Spleen (tissue), 11 donors: ENCODE data around the gene GAS6. TPM values are rescaled to one million over a fixed set of nuclear protein-coding genes. Genes with fewer than 3 reads are reported as not detected.

ENCODE experiments used
- DNase-seq: peaks from one replicate; pipeline ENCODE4 v3.0.0-alpha.2; 2020
- H3K27ac ChIP-seq, 8 donors: fragments of 200-600 bp; sonication (generic) in 7 of 8; 1 replicate in 4 of 8; 2 replicates in 4 of 8; pipeline versions ENCODE4 v1.5.0 to v1.8.0; 2016 to 2021; ENCODE audit warnings: inconsistent platforms in 4 of 8, mild to moderate bottlenecking in 4 of 8, moderate library complexity in 1 of 8
- H3K27me3 ChIP-seq, 7 donors: fragments of 200-600 bp; sonication (generic) in 6 of 7; replicated peaks in 1 of 7; 1 replicate in 4 of 7; 2 replicates in 3 of 7; pipeline versions ENCODE4 v1.5.0 to v1.8.0; 2016 to 2021; ENCODE audit warnings: inconsistent platforms in 3 of 7, mild to moderate bottlenecking in 1 of 7
- H3K36me3 ChIP-seq, 6 donors: fragments of 200-600 bp; sonication (generic) in 5 of 6; 1 replicate in 4 of 6; 2 replicates in 2 of 6; pipeline versions ENCODE4 v1.5.0 to v1.8.0; 2016 to 2021; ENCODE audit warnings: inconsistent platforms in 2 of 6
- H3K4me1 ChIP-seq, 6 donors: fragments of 200-600 bp; sonication (generic) in 5 of 6; 1 replicate in 3 of 6; 2 replicates in 3 of 6; pipeline versions ENCODE4 v1.5.0 to v1.8.0; 2016 to 2021; ENCODE audit warnings: inconsistent platforms in 3 of 6
- H3K4me3 ChIP-seq, 8 donors: fragments of 200-600 bp; sonication (generic) in 7 of 8; 1 replicate in 4 of 8; 2 replicates in 4 of 8; pipeline versions ENCODE4 v1.5.0 to v1.8.0; 2016 to 2021; ENCODE audit warnings: inconsistent platforms in 4 of 8, mild to moderate bottlenecking in 4 of 8, moderate library complexity in 2 of 8
- H3K9me3 ChIP-seq, 8 donors: fragments of 200-600 bp; sonication (generic) in 7 of 8; 1 replicate in 4 of 8; 2 replicates in 4 of 8; pipeline versions ENCODE4 v1.5.0 to v1.8.0; 2016 to 2021; ENCODE audit warnings: inconsistent platforms in 4 of 8
- POLR2A ChIP-seq, 3 donors: fragments of 450-650 bp; IDR thresholded peaks; one replicate each; pipeline ENCODE4 v1.5.1; 2017; ENCODE audit warnings: antibody characterized with exemption in 3 of 3, mild to moderate bottlenecking in 1 of 3
- POLR2AphosphoS5 ChIP-seq, 3 donors: sonication (generic); formaldehyde crosslinking; IDR thresholded peaks; one replicate each; pipeline ENCODE4 v1.5.1; 2017; ENCODE audit warnings: antibody characterized with exemption in 3 of 3
- WGBS, 5 donors: extraction: QIAGEN DNeasy Blood & Tissue Kit in 3 of 5; methylation state at CpG; one replicate each; pipeline versions ENCODE4 v1.1.5 to v1.1.7; 2013 to 2018; 5-methylcytosine and 5-hydroxymethylcytosine counted together
- intact Hi-C: fragments of 100-400 bp; cut with DNase I; formaldehyde crosslinking; loops from one replicate; pipeline ENCODE4 v1.15.0; 2023; ENCODE audit warnings: low total_unique reads
- polyA plus RNA-seq, 3 donors: library from polyadenylated mRNA; stranded (reverse); fragments of 200-250 nt; gene quantifications; one replicate each; pipeline ENCODE4 v1.2.1, GENCODE V29; 2013
- total RNA-seq, 7 donors: library from RNA; depleted of rRNA in 3 of 7; stranded (reverse); fragments of >200 nt in 3 of 7; fragmentation: NEBNext Ultra II Directional in 4 of 7; extraction: Animal tissue kit (Norgen Biotek cat#: 25700) in 4 of 7; gene quantifications; one replicate each; pipeline versions ENCODE4 v1.1.0 to v1.2.1, GENCODE V29; 2016 to 2021
- TF ChIP-seq, protein P1 (sequence below), 11 experiments: fragments of 200-600 bp in 7 of 11; fragments of 450-650 bp in 4 of 11; sonication (generic) in 4 of 11; IDR thresholded peaks in 8 of 11; conservative IDR thresholded peaks in 3 of 11; 1 replicate in 7 of 11; 2 replicates in 4 of 11; pipeline versions ENCODE4 v1.4.0 to v1.8.0; 2016 to 2021; ENCODE audit warnings: antibody characterized with exemption in 11 of 11, inconsistent platforms in 4 of 11, mild to moderate bottlenecking in 1 of 11
- donor health status: healthy with polysubstance abuse.
- donor health status: DM: no; HTN: no; CAD: no; lungs with moderate emphysema.
- donor health status: DM: no; HTN: no; CAD: no.
- donor health status: Bipolar disorder and iron deficiency.
- donor health status: healthy.
- donor health status: DM: no; HTN: no; CAD: no.
- donor health status: DM: yes; HTN: yes; CAD: no.

GAS6 gene
- total and polyA plus RNA-seq, 10 donors = 16.7 to 54.5 (median 35.0) TPM

DNA sequence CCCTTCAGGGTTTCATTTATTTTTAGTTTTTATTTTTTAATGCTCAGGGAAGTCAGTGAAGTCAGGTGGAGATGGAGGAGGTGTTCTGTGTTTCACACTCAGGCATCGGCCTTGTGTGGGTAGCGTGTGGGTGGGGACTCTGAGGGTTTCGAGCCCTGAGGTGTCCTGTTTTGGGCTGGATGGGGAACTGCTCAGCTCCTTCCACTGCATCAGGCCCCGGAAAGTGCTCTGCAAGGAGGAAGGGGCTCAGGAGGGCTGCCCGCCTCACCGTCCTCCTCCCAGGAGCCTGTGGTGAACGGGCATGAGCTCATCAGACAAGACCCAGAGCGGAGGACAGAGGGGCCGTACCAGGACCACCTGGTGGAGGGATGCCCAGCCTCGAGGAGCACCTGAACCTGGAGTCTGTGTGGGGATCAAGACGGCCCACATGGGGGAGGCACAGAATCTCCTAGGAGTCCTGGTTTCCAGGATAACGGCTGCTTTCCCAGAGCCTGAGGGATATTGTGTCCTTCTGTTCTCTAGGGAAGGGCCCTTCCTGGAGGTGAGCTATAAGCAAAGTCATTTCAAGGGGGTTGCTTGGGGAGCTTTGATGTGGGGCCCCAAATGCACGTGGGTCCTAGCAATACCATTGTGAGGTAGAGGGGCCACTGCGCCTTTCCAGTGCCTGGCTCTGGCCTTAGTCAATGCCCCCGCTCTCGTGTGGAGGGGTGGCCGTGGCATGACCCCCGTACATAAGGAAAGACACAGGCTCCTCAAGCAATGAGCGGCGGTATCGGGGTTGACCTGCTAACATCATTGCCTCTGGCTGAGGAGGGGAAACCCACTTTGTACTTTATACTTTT, 13.5 kb upstream of the GAS6 start:
- peaks cover 0 to 18% (median 9%) of the 10 kb centered on the region in 6 donors for H3K4me1 ChIP-seq
- TF ChIP-seq, protein P1, sequence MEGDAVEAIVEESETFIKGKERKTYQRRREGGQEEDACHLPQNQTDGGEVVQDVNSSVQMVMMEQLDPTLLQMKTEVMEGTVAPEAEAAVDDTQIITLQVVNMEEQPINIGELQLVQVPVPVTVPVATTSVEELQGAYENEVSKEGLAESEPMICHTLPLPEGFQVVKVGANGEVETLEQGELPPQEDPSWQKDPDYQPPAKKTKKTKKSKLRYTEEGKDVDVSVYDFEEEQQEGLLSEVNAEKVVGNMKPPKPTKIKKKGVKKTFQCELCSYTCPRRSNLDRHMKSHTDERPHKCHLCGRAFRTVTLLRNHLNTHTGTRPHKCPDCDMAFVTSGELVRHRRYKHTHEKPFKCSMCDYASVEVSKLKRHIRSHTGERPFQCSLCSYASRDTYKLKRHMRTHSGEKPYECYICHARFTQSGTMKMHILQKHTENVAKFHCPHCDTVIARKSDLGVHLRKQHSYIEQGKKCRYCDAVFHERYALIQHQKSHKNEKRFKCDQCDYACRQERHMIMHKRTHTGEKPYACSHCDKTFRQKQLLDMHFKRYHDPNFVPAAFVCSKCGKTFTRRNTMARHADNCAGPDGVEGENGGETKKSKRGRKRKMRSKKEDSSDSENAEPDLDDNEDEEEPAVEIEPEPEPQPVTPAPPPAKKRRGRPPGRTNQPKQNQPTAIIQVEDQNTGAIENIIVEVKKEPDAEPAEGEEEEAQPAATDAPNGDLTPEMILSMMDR (IDR thresholded peaks at IDR 0.05 in 8 of 11, conservative IDR thresholded peaks at IDR 0.05 in 3 of 11) = no peak
- no peak for TF ChIP-seq POLR2A (IDR thresholded peaks at IDR 0.05)
- 88 to 93% (median 89%) methylated on average over 17 to 21 of the region's 21 CpGs for WGBS, 5 donors
- intact Hi-C loops = no loop called here
- no peaks in the 10 kb centered on the region for H3K36me3 ChIP-seq
- H3K27ac ChIP-seq = no peak overlapping the region
- DNase-seq = no peak
- peaks cover 0 to 21% (median 3%) of the 10 kb centered on the region in 7 donors for H3K27me3 ChIP-seq
- H3K4me3 ChIP-seq = no peak overlapping the region
- H3K9me3 ChIP-seq = no peaks in the 10 kb centered on the region

DNA sequence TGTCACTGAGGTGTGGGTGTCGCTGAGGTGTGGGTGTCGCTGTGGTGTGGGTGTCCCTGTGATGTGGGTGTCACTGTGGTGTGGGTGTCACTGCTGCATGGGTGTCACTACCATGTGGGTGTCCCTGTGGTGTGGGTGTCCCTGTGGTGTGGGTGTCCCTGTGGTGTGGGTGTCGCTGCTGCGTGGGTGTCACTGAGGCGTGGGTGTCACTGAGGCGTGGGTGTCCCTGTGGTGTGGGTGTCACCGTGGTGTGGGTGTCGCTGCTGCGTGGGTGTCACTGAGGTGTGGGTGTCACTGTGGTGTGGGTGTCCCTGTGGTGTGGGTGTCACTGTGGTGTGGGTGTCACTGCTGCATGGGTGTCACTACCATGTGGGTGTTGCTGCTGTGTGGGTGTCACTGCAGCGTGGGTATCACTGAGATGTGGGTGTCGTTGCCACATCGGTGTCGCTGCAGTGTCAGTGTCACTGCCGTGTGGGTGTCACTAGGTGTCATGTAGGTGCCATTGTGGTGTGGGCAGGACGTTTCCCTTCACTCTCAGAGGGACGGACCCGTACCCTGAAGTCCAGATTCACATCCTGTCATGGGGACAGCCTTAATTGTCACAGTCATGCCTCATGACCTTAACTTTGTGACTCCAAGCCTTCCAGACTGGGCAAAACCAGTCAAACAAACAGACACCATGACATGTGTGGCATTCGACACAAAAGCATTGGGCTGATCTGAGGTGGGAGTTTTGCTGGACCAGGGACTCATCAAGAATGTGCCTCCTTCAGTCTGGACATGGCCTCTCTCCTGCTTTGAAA, 12.7 kb upstream of the GAS6 start:
- Histone ChIP-seq H3K9me3 (no peaks in the 10 kb centered on the region), H3K36me3 (no peaks in the 10 kb centered on the region), H3K27me3 (peaks cover 0 to 21% (median 3%) of the 10 kb centered on the region in 7 donors), H3K27ac (no peak overlapping the region), H3K4me3 (no peak overlapping the region), H3K4me1 (peaks cover 0 to 10% (median 4%) of the 10 kb centered on the region in 6 donors)
- intact Hi-C loops = no loop called here
- no peak for TF ChIP-seq POLR2A (IDR thresholded peaks at IDR 0.05)
- TF ChIP-seq, protein P1 (IDR thresholded peaks at IDR 0.05 in 8 of 11, conservative IDR thresholded peaks at IDR 0.05 in 3 of 11) = no peak
- no peak for TF ChIP-seq POLR2AphosphoS5 (IDR thresholded peaks at IDR 0.05)
- WGBS, 5 donors = 66 to 81% (median 78%) methylated on average over 5 to 18 of the region's 18 CpGs
- no peak for DNase-seq

DNA sequence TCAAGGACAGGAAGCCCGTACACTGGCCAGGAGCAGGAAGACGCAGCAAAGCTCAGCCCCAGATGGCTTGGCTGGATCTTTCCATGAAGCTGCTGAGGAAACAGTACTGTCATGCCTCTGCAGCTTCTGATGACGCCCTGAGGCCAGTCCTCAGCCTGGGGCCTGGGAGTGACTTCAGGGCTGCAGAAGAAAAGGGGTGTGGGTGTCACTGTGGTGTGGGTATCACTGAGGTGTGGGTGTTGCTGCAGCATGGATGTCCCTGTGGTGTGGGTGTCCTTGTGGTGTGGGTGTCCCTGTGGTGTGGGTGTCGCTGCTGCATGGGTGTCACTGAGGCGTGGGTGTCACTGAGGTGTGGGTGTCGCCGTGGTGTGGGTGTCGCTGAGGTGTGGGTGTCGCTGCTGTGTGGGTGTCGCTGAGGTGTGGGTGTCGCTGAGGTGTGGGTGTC, 12.0 kb upstream of the GAS6 start:
- no peak for DNase-seq
- no peak overlapping the region for H3K4me3 ChIP-seq
- TF ChIP-seq POLR2A (IDR thresholded peaks at IDR 0.05) (no peak), POLR2AphosphoS5 (IDR thresholded peaks at IDR 0.05) (no peak)
- TF ChIP-seq, protein P1 (IDR thresholded peaks at IDR 0.05 in 8 of 11, conservative IDR thresholded peaks at IDR 0.05 in 3 of 11) = no peak
- H3K36me3 ChIP-seq = no peaks in the 10 kb centered on the region
- no peak overlapping the region for H3K27ac ChIP-seq
- H3K4me1 ChIP-seq = peaks cover 0 to 3% (median 0%) of the 10 kb centered on the region in 6 donors
- H3K27me3 ChIP-seq = peaks cover 0 to 24% (median 3%) of the 10 kb centered on the region in 7 donors
- 61 to 71% (median 65%) methylated on average over 10 to 11 of the region's 11 CpGs for WGBS, 5 donors
- intact Hi-C loops = no loop called here
- no peaks in the 10 kb centered on the region for H3K9me3 ChIP-seq

DNA sequence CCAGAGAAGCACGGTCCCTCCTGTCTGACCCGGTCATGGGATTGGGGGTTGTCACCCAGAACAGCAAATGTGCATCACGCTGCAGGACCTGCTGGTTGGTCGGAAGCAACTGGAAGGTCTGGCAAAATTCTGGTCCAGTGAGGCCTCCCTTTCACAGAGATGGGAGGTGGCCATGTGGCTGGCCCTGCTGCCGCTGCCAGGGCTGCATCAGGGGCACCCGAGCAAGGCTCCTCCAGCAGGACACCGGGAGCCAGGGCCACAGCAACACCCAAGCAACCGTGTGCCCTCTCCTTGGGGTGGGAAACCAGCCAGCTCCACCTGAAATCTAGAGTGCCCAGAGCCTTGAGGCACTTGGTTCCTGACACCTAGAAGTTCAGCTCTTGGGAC, 11.5 kb upstream of the GAS6 start:
- DNase-seq = no peak
- Histone ChIP-seq H3K27me3 (peaks cover 0 to 26% (median 3%) of the 10 kb centered on the region in 7 donors), H3K9me3 (no peaks in the 10 kb centered on the region), H3K27ac (no peak overlapping the region), H3K4me3 (no peak overlapping the region), H3K4me1 (no peaks in the 10 kb centered on the region), H3K36me3 (no peaks in the 10 kb centered on the region)
- intact Hi-C loops = no loop called here
- 76 to 93% (median 82%) methylated on average over 7 to 8 of the region's 8 CpGs for WGBS, 5 donors
- TF ChIP-seq POLR2A (IDR thresholded peaks at IDR 0.05) (no peak), POLR2AphosphoS5 (IDR thresholded peaks at IDR 0.05) (no peak)
- TF ChIP-seq, protein P1 (IDR thresholded peaks at IDR 0.05 in 8 of 11, conservative IDR thresholded peaks at IDR 0.05 in 3 of 11) = no peak
